K562 (cell line): ENCODE data around the gene UGT2B7. TPM values are rescaled to one million over a fixed set of nuclear protein-coding genes. Genes with fewer than 3 reads are reported as not detected.

Source experiments
- ATAC-seq: fragments of 200-7000 bp; cut with Tn5 transposase; 3 replicates; pipeline ENCODE4 v1.9.1; 2020; ENCODE audit warnings: moderate library complexity
- BruUV-seq: library from RNA; stranded (reverse); fragments of 400-500 nt; replicated peaks from 2 replicates; lab custom pipeline; 2021; lab: Mats Ljungman, UMichigan
- CTCF ChIA-PET: fragments of 300-600 bp; formaldehyde crosslinking; extraction: SDS; loops from one replicate; lab custom pipeline; 2021; ENCODE audit warnings: low intra/inter-chr PET ratio; lab: Yijun Ruan, JAX
- POLR2A ChIA-PET: fragments of 300-600, 350-650 bp; sonication (Branson Sonifier 250); formaldehyde crosslinking; extraction: SDS; loops from one replicate; lab custom pipeline; 2021; ENCODE audit warnings: antibody characterized with exemption, inconsistent platforms; lab: Yijun Ruan, JAX
- DNase-seq, 4 experiments: peaks; one replicate each; pipeline versions ENCODE4 v3.0.0 to v3.0.0-alpha.2; 2011 to 2018; ENCODE audit warnings: low spot score in 3 of 4, mixed read lengths in 3 of 4; ENCODE audit errors: extremely low read depth in 1 of 4
- FAIRE-seq: peaks from 2 replicates; lab custom pipeline; 2011; peaks lifted over from hg19 to GRCh38; lab: Jason Lieb, UNC
- H2AFZ ChIP-seq: 2 replicates; pipeline ENCODE4 v1.6.0; 2011; ENCODE audit warnings: low read depth, low read length, control low read depth, inconsistent platforms
- H3K27ac ChIP-seq: fragments of 200-600 bp; 3 replicates; pipeline ENCODE4 v1.8.0; 2011; ENCODE audit warnings: low read depth, mild to moderate bottlenecking, control low read depth, inconsistent platforms, low read length, moderate library complexity, mixed read lengths; ENCODE audit errors: extremely low read depth
- H3K27me3 ChIP-seq, 2 experiments: fragments of 300-600 bp in 1 of 2; 2 replicates in 1 of 2; 3 replicates in 1 of 2; pipeline versions ENCODE4 v1.6.0 to v1.8.0; 2011; ENCODE audit warnings: inconsistent platforms in 2 of 2, low read length in 2 of 2, mild to moderate bottlenecking in 1 of 2, mixed read lengths in 1 of 2, moderate library complexity in 1 of 2; ENCODE audit not compliant: control insufficient read depth in 2 of 2, insufficient read depth in 2 of 2
- H3K36me3 ChIP-seq: fragments of 300-600 bp; 3 replicates; pipeline ENCODE4 v1.8.0; 2011; ENCODE audit warnings: mild to moderate bottlenecking, low read length, inconsistent platforms; ENCODE audit not compliant: control insufficient read depth, insufficient read depth
- H3K4me1 ChIP-seq, 2 experiments: fragments of 200-600 bp in 1 of 2; replicated peaks in 1 of 2; 2 replicates in 1 of 2; 3 replicates in 1 of 2; pipeline versions ENCODE4 v1.5.1 to v1.8.0; 2011; ENCODE audit warnings: inconsistent platforms in 2 of 2, low read length in 2 of 2, mild to moderate bottlenecking in 1 of 2, mixed read lengths in 1 of 2, moderate library complexity in 1 of 2; ENCODE audit not compliant: control insufficient read depth in 2 of 2, insufficient read depth in 2 of 2
- H3K4me2 ChIP-seq: 2 replicates; pipeline ENCODE4 v1.6.1; 2011; ENCODE audit warnings: low read length, control low read depth, inconsistent platforms, mixed read lengths; ENCODE audit not compliant: insufficient read depth
- H3K4me3 ChIP-seq: fragments of 200-600 bp; sonication (generic), shearing (Covaris generic); 2 replicates; pipeline ENCODE4 v1.5.1; 2016; ENCODE audit warnings: control low read depth, inconsistent platforms
- H3K79me2 ChIP-seq: fragments of 200-600 bp; 3 replicates; pipeline ENCODE4 v1.8.0; 2011; ENCODE audit warnings: low read length, inconsistent platforms; ENCODE audit not compliant: control insufficient read depth, insufficient read depth
- H3K9ac ChIP-seq, 2 experiments: 2 replicates each; pipeline versions ENCODE4 v1.6.0 to v1.6.1; 2011; ENCODE audit warnings: low read depth in 2 of 2, low read length in 2 of 2, control low read depth in 1 of 2, inconsistent platforms in 1 of 2, mild to moderate bottlenecking in 1 of 2, mixed read lengths in 1 of 2; ENCODE audit not compliant: insufficient read depth in 1 of 2
- H3K9me1 ChIP-seq: one replicate; pipeline ENCODE4 v1.6.0; 2011; ENCODE audit warnings: inconsistent platforms, mild to moderate bottlenecking, low read length, moderate library complexity; ENCODE audit not compliant: control insufficient read depth, insufficient read depth
- H3K9me3 ChIP-seq: replicated peaks from 2 replicates; pipeline ENCODE4 v1.5.1; 2011; ENCODE audit warnings: low read depth, low read length, inconsistent platforms; ENCODE audit not compliant: control insufficient read depth, insufficient read depth
- H4K20me1 ChIP-seq: replicated peaks from 2 replicates; pipeline ENCODE4 v1.6.1; 2011; ENCODE audit warnings: low read length, inconsistent platforms, mixed read lengths; ENCODE audit not compliant: control insufficient read depth, insufficient read depth
- CBX2 ChIP-seq: fragments of 200-600 bp; sonication (generic); IDR thresholded peaks from one replicate; pipeline ENCODE4 v1.6.1; 2012; ENCODE audit warnings: mild to moderate bottlenecking, low read length, inconsistent platforms; ENCODE audit not compliant: insufficient read depth, poor library complexity, severe bottlenecking
- HNRNPLL ChIP-seq: fragments of 200-400 bp; formaldehyde crosslinking; IDR thresholded peaks from 2 replicates; pipeline ENCODE4 v1.6.1; 2017; ENCODE audit warnings: low read length, low read depth, mild to moderate bottlenecking; ENCODE audit not compliant: poor library complexity, severe bottlenecking
- KAT7 ChIP-seq: sonication (generic); formaldehyde crosslinking; IDR thresholded peaks from 2 replicates; pipeline ENCODE4 v1.8.0; 2022; ENCODE audit warnings: missing genetic modification reagents, mild to moderate bottlenecking, borderline replicate concordance
- PBX2 ChIP-seq, 2 experiments: IDR thresholded peaks in 1 of 2; conservative IDR thresholded peaks in 1 of 2; 2 replicates each; pipeline ENCODE4 v1.6.1; 2016; ENCODE audit warnings: low read depth in 2 of 2, mild to moderate bottlenecking in 1 of 2, missing compliant biosample characterization in 1 of 2, missing genetic modification characterization in 1 of 2, moderate library complexity in 1 of 2
- PHB ChIP-seq: fragments of 250-450 bp; sonication (Bioruptor Pico); IDR thresholded peaks from 2 replicates; pipeline ENCODE4 v1.5.0; 2021
- SUPT5H ChIP-seq: fragments of 450-650 bp; IDR thresholded peaks from 2 replicates; pipeline ENCODE4 v1.6.1; 2016
- TCF15 ChIP-seq: fragments of 250-450 bp; sonication (Bioruptor Pico); IDR thresholded peaks from 2 replicates; pipeline ENCODE4 v1.8.0; 2022; ENCODE audit warnings: moderate library complexity, mild to moderate bottlenecking, inconsistent platforms
- ZBTB1 ChIP-seq: sonication (generic); formaldehyde crosslinking; IDR thresholded peaks from 2 replicates; pipeline ENCODE4 v1.8.1; 2023; ENCODE audit warnings: missing genetic modification reagents, low read depth, mild to moderate bottlenecking, borderline replicate concordance
- ZFP1 ChIP-seq: fragments of 450-650 bp; formaldehyde crosslinking; IDR thresholded peaks from 2 replicates; pipeline ENCODE4 v1.4.0; 2020; ENCODE audit warnings: mild to moderate bottlenecking, mixed read lengths
- ZNF655 ChIP-seq: fragments of 250-450 bp; sonication (Bioruptor Pico); IDR thresholded peaks from 2 replicates; pipeline ENCODE4 v1.5.0; 2021
- WGBS: fragments of 100-300 bp; shearing (Covaris generic); methylation state at CpG from one replicate; pipeline ENCODE4 v1.1.6; 2016; ENCODE audit warnings: low coverage, mixed read lengths; ENCODE audit not compliant: insufficient coverage; ENCODE audit errors: missing lambda C conversion rate; 5-methylcytosine and 5-hydroxymethylcytosine counted together
- in situ Hi-C: fragments of 300-500 bp; cut with MboI; formaldehyde crosslinking; loops from 4 replicates; pipeline ENCODE4 v1.15.0; 2018; ENCODE audit warnings: inconsistent platforms, mixed read lengths
- intact Hi-C: fragments of 100-400 bp; cut with micrococcal nuclease; formaldehyde crosslinking; loops from 2 replicates; pipeline ENCODE4 v1.14.2; 2022
- polyA plus RNA-seq, 8 experiments: library from polyadenylated mRNA; depleted of rRNA in 4 of 8; stranded (reverse) in 5 of 8; unstranded in 3 of 8; fragments of >200 nt; fragmentation: Nextera tagmentation in 2 of 8; fragmentation: Illumina TruSeq in 1 of 8; extraction: Ambion mirVana in 2 of 8; extraction: Trizol in 1 of 8; gene quantifications; 2 replicates each; pipeline versions ENCODE4 v1.2.1 to v1.2.3, GENCODE V29; 2011 to 2014; ENCODE audit warnings: inconsistent platforms in 1 of 8, missing spikeins in 1 of 8
- total RNA-seq, 7 experiments: library from RNA; depleted of rRNA in 6 of 7; stranded (reverse); fragments of >200 nt in 6 of 7; fragmentation: Illumina TruSeq in 2 of 7; extraction: Trizol in 2 of 7; gene quantifications; 2 replicates each; pipeline versions ENCODE4 v1.2.1 to v1.2.3, GENCODE V29; 2011 to 2021; ENCODE audit warnings: low replicate concordance in 1 of 7
- TF ChIP-seq, protein P1 (sequence below), 2 experiments: fragments of 450-650 bp in 1 of 2; sonication (generic) in 1 of 2; formaldehyde crosslinking in 1 of 2; IDR thresholded peaks in 1 of 2; conservative IDR thresholded peaks in 1 of 2; 2 replicates each; pipeline versions ENCODE4 v1.6.1 to v1.8.1; 2016 to 2023; ENCODE audit warnings: mild to moderate bottlenecking in 2 of 2, moderate library complexity in 2 of 2, inconsistent platforms in 1 of 2, missing genetic modification reagents in 1 of 2
- TF ChIP-seq, protein P2 (sequence below): fragments of 450-650 bp; formaldehyde crosslinking; IDR thresholded peaks from 2 replicates; pipeline ENCODE4 v1.4.0; 2020; ENCODE audit warnings: mild to moderate bottlenecking, moderate library complexity
- TF ChIP-seq, protein P3 (sequence below): IDR thresholded peaks from 3 replicates; pipeline ENCODE4 v1.6.1; 2011; ENCODE audit warnings: borderline replicate concordance, mild to moderate bottlenecking; ENCODE audit not compliant: insufficient read length, insufficient read depth

UGT2B7 gene
- total and polyA plus RNA-seq, 9 of the 15 experiments (the other 6 are each of a cell fraction or from before 2014, with no cell fraction given) = 0.04 to 0.18 (median 0.14) TPM; not detected in 5

- H3K9me3 ChIP-seq = no peaks in the 10 kb centered on the region
- 4% methylated on average over 4 of the region's 4 CpGs for WGBS
- no peaks in the 10 kb centered on the region for H3K9me1 ChIP-seq
- H3K4me2 ChIP-seq = no peak overlapping the region
- POLR2A ChIA-PET = no interaction called here
- H3K27ac ChIP-seq = no peak overlapping the region
- FAIRE-seq = no peak
- no peak overlapping the region for H3K4me3 ChIP-seq
- no peaks in the 10 kb centered on the region for H3K79me2 ChIP-seq
- no peak for DNase-seq
- H3K4me1 ChIP-seq = no peaks in the 10 kb centered on the region
- CTCF ChIA-PET = no interaction called here
- H3K9ac ChIP-seq = no peak overlapping the region
- no peak overlapping the region for H2AFZ ChIP-seq
- H3K27me3 ChIP-seq = no peaks in the 10 kb centered on the region
- intact Hi-C loops = no loop called here
- no TSS peak for BruUV-seq
- H3K36me3 ChIP-seq = no peaks in the 10 kb centered on the region
- no peak for ATAC-seq
- H4K20me1 ChIP-seq = no peaks in the 10 kb centered on the region
- in situ Hi-C loops = no loop called here
- TF ChIP-seq KAT7 (no peak), TCF15 (CRISPR knock-in tag) (no peak), HNRNPLL (no peak), PHB (CRISPR knock-in tag) (no peak), SUPT5H (no peak), ZNF655 (no peak), ZBTB1 (no peak), ZFP1 (CRISPR knock-in tag) (no peak), PBX2 (CRISPR knock-in tag; IDR thresholded peaks at IDR 0.05; ENCODE audit: low read depth) (no peak), PBX2 (tag; conservative IDR thresholded peaks at IDR 0.05; ENCODE audit: low read depth) (no peak), CBX2 (no peak)
- TF ChIP-seq, protein P1, sequence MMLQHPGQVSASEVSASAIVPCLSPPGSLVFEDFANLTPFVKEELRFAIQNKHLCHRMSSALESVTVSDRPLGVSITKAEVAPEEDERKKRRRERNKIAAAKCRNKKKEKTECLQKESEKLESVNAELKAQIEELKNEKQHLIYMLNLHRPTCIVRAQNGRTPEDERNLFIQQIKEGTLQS (IDR thresholded peaks at IDR 0.05) = no peak
- TF ChIP-seq, protein P1 (CRISPR knock-in tag; conservative IDR thresholded peaks at IDR 0.05) = no peak
- TF ChIP-seq, protein P2, sequence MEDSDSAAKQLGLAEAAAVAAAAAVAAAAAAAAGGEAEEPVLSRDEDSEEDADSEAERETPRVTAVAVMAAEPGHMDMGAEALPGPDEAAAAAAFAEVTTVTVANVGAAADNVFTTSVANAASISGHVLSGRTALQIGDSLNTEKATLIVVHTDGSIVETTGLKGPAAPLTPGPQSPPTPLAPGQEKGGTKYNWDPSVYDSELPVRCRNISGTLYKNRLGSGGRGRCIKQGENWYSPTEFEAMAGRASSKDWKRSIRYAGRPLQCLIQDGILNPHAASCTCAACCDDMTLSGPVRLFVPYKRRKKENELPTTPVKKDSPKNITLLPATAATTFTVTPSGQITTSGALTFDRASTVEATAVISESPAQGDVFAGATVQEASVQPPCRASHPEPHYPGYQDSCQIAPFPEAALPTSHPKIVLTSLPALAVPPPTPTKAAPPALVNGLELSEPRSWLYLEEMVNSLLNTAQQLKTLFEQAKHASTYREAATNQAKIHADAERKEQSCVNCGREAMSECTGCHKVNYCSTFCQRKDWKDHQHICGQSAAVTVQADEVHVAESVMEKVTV (CRISPR knock-in tag) = no peak
- TF ChIP-seq, protein P3, sequence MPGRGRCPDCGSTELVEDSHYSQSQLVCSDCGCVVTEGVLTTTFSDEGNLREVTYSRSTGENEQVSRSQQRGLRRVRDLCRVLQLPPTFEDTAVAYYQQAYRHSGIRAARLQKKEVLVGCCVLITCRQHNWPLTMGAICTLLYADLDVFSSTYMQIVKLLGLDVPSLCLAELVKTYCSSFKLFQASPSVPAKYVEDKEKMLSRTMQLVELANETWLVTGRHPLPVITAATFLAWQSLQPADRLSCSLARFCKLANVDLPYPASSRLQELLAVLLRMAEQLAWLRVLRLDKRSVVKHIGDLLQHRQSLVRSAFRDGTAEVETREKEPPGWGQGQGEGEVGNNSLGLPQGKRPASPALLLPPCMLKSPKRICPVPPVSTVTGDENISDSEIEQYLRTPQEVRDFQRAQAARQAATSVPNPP = no peak
Measured at GRCh38 chr4:69098470-69098869, 2.2 kb downstream of the UGT2B7 start.
